GM19468 (cell line): ENCODE results near the gene GJA9.

ENCODE experiments used
- ATAC-seq: cut with Tn5 transposase; IDR thresholded peaks from one replicate; pipeline ENCODE4 v1.9.1; 2021; ENCODE audit warnings: mild to moderate bottlenecking, moderate library complexity, moderate number of reproducible peaks; ENCODE audit not compliant: unreplicated experiment; ENCODE audit errors: extremely low read depth

Gene GJA9

DNA sequence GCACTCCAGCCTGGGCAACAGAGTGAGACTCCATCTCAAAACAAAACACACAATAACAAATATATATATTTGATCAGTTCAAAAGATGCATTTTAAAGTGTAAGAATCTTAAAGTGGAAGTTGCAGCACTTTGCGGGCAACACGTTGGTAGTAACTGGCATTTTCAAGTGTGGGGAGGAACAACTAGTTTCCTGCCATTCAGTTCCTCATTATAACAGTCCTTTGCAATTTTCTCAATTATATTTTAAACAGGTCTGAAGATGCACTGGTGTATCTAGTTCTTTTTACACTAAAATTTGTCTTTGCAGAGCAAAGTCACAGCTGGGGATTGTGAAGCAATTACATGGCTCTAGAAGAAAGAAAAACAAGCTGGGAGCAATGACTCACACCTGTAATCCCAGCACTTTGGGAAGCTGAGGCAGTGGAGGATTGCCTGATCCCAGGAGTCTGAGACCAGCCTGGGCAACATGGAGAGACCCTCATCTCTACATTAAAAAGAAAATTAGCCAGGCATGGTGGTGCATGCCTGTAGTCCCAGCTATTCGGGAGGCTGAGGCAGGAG lies 47.1 kb downstream of the GJA9 start:
- ATAC-seq = no peak

DNA sequence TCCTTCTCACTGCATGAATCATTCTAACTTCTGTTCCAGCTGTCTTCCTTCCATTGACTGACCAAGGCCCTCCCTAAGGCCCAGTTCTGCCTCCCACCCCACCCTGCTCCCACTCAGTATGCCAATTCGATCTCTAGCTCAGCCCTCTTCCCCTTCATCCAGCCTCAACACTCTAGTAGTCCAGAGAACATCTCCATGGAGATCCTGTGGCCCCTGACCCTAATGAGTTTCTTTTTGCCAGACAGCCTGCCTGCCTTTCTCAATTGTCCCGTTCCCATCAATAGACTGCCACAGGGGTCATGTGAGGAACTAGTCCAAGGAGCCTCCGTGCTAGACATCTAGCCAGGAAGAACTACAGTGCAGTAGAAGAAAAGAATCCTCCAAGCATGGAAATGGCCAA lies 48.2 kb downstream of the GJA9 start:
- ATAC-seq = no peak

DNA sequence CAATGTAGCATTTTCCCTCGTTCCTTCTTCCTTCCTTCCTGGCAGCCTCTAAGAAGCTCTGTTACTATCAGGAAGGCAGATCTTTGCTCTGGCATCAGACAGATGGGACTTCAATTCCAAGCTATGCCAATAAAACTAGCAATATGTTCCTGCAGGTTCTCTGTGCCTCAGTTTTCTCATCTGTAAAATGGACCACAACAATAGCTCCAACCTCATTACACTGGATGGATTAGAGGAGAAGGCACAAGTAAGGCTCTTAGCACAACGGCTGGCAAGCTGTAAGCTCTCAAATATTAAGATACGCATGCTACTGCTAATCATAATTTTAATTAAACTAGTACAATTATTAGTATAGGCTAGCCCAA lies 49.0 kb downstream of the GJA9 start:
- no peak for ATAC-seq

DNA sequence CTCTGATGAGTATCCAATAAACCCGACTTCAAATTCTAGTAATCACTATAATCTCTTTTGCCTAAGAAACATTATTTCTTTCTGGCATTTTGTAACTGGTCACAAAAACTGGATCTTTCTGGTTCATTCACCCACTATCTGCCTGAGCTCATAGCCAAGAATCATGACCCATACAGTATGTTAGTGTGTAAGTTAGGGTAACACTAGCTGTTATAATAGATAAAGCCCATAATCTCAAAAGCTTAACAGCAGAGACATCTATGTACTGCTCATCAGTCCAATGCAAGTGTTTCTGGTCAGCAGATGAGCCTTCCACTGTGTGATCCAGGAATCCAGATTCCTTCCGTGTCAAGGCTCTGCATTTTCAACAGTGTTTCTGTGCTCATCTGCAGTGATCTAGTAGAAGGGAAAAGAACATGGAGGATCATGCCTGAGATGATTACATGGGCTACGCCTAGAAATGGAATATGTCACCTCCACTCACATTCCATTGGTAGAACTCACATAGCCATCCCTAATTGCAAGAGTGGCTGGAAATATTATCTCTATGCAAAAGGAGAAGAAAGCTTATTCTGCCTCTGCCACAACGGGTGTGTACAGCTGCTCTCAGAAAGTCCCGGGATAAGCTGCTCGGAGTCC lies 49.5 kb downstream of the GJA9 start:
- ATAC-seq = no peak

DNA sequence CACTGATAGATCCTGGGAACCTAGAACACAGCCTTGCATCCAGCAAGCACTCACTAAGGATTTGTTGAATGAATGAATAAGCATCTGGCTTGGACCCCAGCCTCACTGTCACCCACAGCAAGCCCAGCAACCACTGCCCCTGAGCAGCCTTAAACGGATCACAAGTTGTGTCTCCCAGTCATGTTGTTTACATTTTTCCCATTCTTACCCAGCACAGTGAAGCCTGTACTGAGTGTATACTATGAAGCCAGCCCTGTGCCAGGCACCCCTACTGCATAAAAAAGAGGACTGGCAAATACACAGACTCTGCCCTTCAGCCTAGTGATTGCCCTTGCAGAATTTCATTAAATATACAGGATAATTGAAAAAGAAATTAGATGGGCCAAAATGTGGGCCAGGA lies 52.0 kb downstream of the GJA9 start:
- ATAC-seq = no peak

DNA sequence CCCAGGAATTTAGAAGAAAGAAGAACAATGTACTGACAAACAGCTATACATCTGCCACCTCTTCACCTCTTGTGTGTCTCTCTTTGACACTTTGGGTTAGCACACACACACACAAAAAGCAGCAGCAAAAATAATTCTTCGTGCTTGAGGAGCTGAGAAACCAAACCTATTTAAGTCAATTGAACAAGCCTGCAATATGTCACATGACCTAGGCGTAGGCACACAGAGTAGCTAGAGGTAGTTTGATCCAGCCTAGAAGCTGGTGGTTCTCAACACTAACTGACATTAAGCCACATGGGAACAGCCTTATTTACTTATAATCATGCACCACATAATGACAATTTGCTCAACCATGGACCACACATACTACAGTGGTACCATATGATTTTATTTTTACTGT lies 54.1 kb downstream of the GJA9 start:
- ATAC-seq = no peak

DNA sequence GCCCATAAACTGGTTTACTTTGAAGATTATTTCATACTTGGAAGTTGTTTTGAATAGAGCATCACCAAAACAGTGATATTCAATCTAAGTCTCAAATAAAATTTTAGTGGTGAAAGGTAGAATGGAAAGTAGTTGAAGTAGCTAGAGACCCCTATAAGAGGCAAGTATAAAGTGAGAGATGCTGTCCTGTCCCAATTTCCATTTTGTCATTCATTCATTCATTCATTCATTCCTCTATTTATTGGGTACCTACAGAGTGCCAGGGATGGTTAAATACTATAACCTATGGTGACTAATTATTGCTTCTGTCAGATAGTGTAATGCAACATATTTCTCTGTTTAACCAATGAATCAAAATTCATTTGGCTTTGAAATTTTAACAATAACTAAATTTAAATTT lies 54.5 kb downstream of the GJA9 start:
- ATAC-seq = no peak

DNA sequence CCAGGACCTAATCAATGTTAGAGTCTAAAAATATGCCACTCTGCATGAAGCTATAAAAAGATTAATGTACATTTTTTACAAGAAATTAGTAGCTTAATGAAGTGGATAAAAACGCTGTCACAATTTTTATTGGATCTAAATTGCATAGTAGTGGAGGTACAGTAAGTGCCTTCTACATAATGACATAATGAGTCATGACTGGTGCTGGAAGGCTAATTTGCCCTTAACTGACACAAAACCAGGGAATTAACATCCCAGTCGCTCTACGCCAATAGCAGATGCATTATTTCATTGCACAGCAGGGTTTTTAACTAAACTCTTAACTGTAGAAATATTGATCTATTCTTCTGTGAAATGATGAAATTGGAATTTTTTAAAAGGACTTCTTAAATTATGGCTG lies 55.1 kb downstream of the GJA9 start:
- no peak for ATAC-seq
